Cerebellar cortex (tissue), 1 donor: ENCODE measurements around the gene GPSM1.

Experiments
- DNase-seq: peaks from one replicate; pipeline ENCODE4 v3.0.0-alpha.2; 2015; ENCODE audit warnings: low spot score

The GPSM1 gene

GRCh38 chr9:136377341-136378169 lies 50.2 kb downstream of the GPSM1 start:
- DNase-seq = no peak

- DNase-seq = peak; percentile 47
Measured at GRCh38 chr9:136378170-136379002, 51.0 kb downstream of the GPSM1 start.

GRCh38 chr9:136379003-136379287 lies 51.6 kb downstream of the GPSM1 start:
- no peak for DNase-seq

- no peak for DNase-seq
Measured at GRCh38 chr9:136379401-136379800, 52.1 kb downstream of the GPSM1 start.

- no peak for DNase-seq
Measured at GRCh38 chr9:136379891-136380290, 52.6 kb downstream of the GPSM1 start.

- DNase-seq = no peak
Measured at GRCh38 chr9:136380381-136380780, 53.0 kb downstream of the GPSM1 start.

- no peak for DNase-seq
Measured at GRCh38 chr9:136381311-136381710, 54.0 kb downstream of the GPSM1 start.

GRCh38 chr9:136381966-136382513 lies 54.7 kb downstream of the GPSM1 start:
- no peak for DNase-seq

GRCh38 chr9:136383436-136383835 lies 56.1 kb downstream of the GPSM1 start:
- no peak for DNase-seq

- DNase-seq = no peak
Measured at GRCh38 chr9:136385015-136385414, 57.7 kb downstream of the GPSM1 start.

GRCh38 chr9:136386018-136386417 lies 58.7 kb downstream of the GPSM1 start:
- DNase-seq = no peak

- no peak for DNase-seq
Measured at GRCh38 chr9:136387217-136387616, 59.9 kb downstream of the GPSM1 start.

GRCh38 chr9:136389396-136389795 lies 62.1 kb downstream of the GPSM1 start:
- DNase-seq = no peak

GRCh38 chr9:136391737-136392537 lies 64.6 kb downstream of the GPSM1 start:
- DNase-seq = no peak

GRCh38 chr9:136392538-136393449 lies 65.5 kb downstream of the GPSM1 start:
- no peak for DNase-seq

GRCh38 chr9:136393531-136393930 lies 66.2 kb downstream of the GPSM1 start:
- DNase-seq = no peak

- no peak for DNase-seq
Measured at GRCh38 chr9:136394312-136395019, 67.1 kb downstream of the GPSM1 start.

- DNase-seq = no peak
Measured at GRCh38 chr9:136395020-136395340, 67.6 kb downstream of the GPSM1 start.

GRCh38 chr9:136395345-136396218 lies 68.2 kb downstream of the GPSM1 start:
- no peak for DNase-seq

GRCh38 chr9:136396219-136396515 lies 68.8 kb downstream of the GPSM1 start:
- DNase-seq = no peak
